GM08714 (cell line): Measurements from ENCODE around the gene PDE6B.

Experiments used
- H3K4me3 ChIP-seq: fragments of 200-500 bp; sonication (Bioruptor generic); 2 replicates; pipeline ENCODE4 v1.5.1; 2014; ENCODE audit warnings: mild to moderate bottlenecking, low read length, inconsistent platforms
- ZNF274 ChIP-seq: IDR thresholded peaks from 2 replicates; pipeline ENCODE4 v1.6.1; 2012; ENCODE audit warnings: mild to moderate bottlenecking, low read depth, low read length

The PDE6B gene

GRCh38 chr4:650461-650860 lies 25.1 kb downstream of the PDE6B start:
- TF ChIP-seq ZNF274: no peak
- H3K4me3 ChIP-seq: no peak overlapping the region

- no peak overlapping the region for H3K4me3 ChIP-seq
- no peak for TF ChIP-seq ZNF274
These were observed 25.8 kb downstream of the PDE6B start for GRCh38 chr4:650951-651883.

GRCh38 chr4:651884-652642 lies 26.7 kb downstream of the PDE6B start:
- H3K4me3 ChIP-seq: no peak overlapping the region
- no peak for TF ChIP-seq ZNF274

- H3K4me3 ChIP-seq: no peak overlapping the region
- no peak for TF ChIP-seq ZNF274
These were observed 27.9 kb downstream of the PDE6B start for GRCh38 chr4:653080-653821.

- TF ChIP-seq ZNF274: no peak
- H3K4me3 ChIP-seq: no peak overlapping the region
These were observed 28.6 kb downstream of the PDE6B start for GRCh38 chr4:653831-654502.

- no peak for TF ChIP-seq ZNF274
- H3K4me3 ChIP-seq: no peak overlapping the region
These were observed 29.1 kb downstream of the PDE6B start for GRCh38 chr4:654503-654845.

- no peak for TF ChIP-seq ZNF274
- H3K4me3 ChIP-seq: no peak overlapping the region
These were observed 29.6 kb downstream of the PDE6B start for GRCh38 chr4:654871-655463.

- H3K4me3 ChIP-seq: no peak overlapping the region
- TF ChIP-seq ZNF274: no peak
These were observed 30.2 kb downstream of the PDE6B start for GRCh38 chr4:655464-656151.

GRCh38 chr4:656436-657337 lies 31.3 kb downstream of the PDE6B start:
- TF ChIP-seq ZNF274: no peak
- H3K4me3 ChIP-seq: no peak overlapping the region

GRCh38 chr4:657338-657833 lies 32.0 kb downstream of the PDE6B start:
- no peak overlapping the region for H3K4me3 ChIP-seq
- no peak for TF ChIP-seq ZNF274

- no peak overlapping the region for H3K4me3 ChIP-seq
- no peak for TF ChIP-seq ZNF274
These were observed 32.7 kb downstream of the PDE6B start for GRCh38 chr4:657834-658667.
